T follicular helper cell (primary cell): ENCODE measurements around the gene GIMAP4.
"Not testable (repeated sequence)": the region's sequence is repeated elsewhere in the genome, so short reads cannot be mapped to it uniquely, and the experiment has no call there.

ENCODE experiments used
- DNase-seq: peaks from one replicate; pipeline ENCODE4 v3.0.0-alpha.2; 2020; ENCODE audit warnings: low read depth

Gene GIMAP4

GRCh38 chr7:150580638-150581394 is 13.6 kb downstream of the GIMAP4 start:
- no peak for DNase-seq

- no peak for DNase-seq
Observed at GRCh38 chr7:150585199-150585598, 18.0 kb downstream of the GIMAP4 start.

- DNase-seq = no peak
Observed at GRCh38 chr7:150586068-150586784, 19.0 kb downstream of the GIMAP4 start.

GRCh38 chr7:150586785-150587152 is 19.6 kb downstream of the GIMAP4 start:
- no peak for DNase-seq

GRCh38 chr7:150587551-150587950 is 20.4 kb downstream of the GIMAP4 start:
- DNase-seq = no peak

- no peak for DNase-seq
Observed at GRCh38 chr7:150594805-150595204, 27.6 kb downstream of the GIMAP4 start.

GRCh38 chr7:150595361-150595760 is 28.2 kb downstream of the GIMAP4 start:
- DNase-seq = no peak

- not testable (repeated sequence) for DNase-seq
Observed at GRCh38 chr7:150603600-150603999, 36.4 kb downstream of the GIMAP4 start.

GRCh38 chr7:150610233-150610632 is 43.0 kb downstream of the GIMAP4 start:
- DNase-seq = no peak

- DNase-seq = no peak
Observed at GRCh38 chr7:150612925-150613324, 45.7 kb downstream of the GIMAP4 start.

GRCh38 chr7:150613880-150614279 is 46.7 kb downstream of the GIMAP4 start:
- no peak for DNase-seq

GRCh38 chr7:150614426-150614825 is 47.2 kb downstream of the GIMAP4 start:
- not testable (repeated sequence) for DNase-seq

GRCh38 chr7:150615221-150615755 is 48.1 kb downstream of the GIMAP4 start:
- DNase-seq = not testable (repeated sequence)

- DNase-seq = no peak
Observed at GRCh38 chr7:150620061-150620460, 52.9 kb downstream of the GIMAP4 start.

GRCh38 chr7:150620617-150621371 is 53.6 kb downstream of the GIMAP4 start:
- DNase-seq = no peak

- no peak for DNase-seq
Observed at GRCh38 chr7:150621376-150621775, 54.2 kb downstream of the GIMAP4 start.
